ENCODE measurements around the gene CCS.

- TF ChIP-seq CTCF (IDR thresholded peaks at IDR 0.05), result no peak
- TF ChIP-seq POLR2AphosphoS5 (IDR thresholded peaks at IDR 0.05; ENCODE audit: insufficient read depth in 1 of 2, low read depth in 1 of 2), result no peak
- no peak for TF ChIP-seq POLR2A (IDR thresholded peaks at IDR 0.05)
Measured at GRCh38 chr11:66625752-66626149, 32.8 kb downstream of the CCS start.

Data from vagina (tissue), 2 donors.